HL-60/S4 (cell line): ENCODE results near the gene PRSS2.
"Not testable (repeated sequence)": the region's sequence is repeated elsewhere in the genome, so short reads cannot be mapped to it uniquely, and the experiment has no call there.

ENCODE experiments used
- in situ Hi-C: fragments of 300-500 bp; cut with MboI; formaldehyde crosslinking; loops from 2 replicates; pipeline ENCODE4 v1.14.3; 2022; ENCODE audit warnings: low sequenced_read_pairs

PRSS2 gene

DNA sequence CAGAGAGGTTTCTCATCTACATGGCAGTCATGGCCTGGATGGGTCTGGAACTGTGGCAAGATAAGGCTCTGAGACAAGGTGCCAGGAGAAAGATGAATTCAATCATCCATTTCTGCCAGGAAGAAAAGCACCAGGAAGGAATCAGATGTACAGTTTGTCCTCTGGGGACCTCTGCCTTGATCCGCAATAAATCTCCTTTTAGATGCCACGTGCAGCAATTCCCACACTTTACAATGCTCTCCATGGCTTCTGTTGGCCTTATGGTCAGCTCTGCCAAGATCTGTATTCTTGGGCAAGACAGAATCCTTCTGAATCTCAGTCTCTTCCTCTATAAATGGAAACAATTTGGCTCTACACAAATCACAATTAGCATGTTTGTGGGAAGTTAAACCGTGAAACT is 12.5 kb upstream of the PRSS2 start:
- in situ Hi-C loops = not testable (repeated sequence)

DNA sequence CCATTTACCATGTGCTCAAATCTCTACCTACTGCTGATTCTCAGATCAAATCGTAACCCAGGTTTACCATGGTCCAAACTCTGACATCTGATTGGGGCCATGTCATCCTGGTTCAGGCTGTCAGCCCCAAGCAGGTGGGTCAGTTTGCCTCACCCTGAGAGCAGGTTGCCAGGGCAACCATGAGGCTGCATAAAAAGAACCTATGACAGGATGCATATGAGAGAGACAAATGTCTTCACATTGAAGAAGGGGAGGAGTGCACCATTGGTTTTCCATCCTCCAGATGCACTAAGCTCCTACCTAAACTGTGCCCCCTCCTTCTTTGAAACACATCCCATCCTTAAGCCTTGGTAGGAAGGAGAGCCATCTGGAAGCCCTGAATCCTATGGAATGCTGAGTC is 11.3 kb upstream of the PRSS2 start:
- in situ Hi-C loops = no loop called here

DNA sequence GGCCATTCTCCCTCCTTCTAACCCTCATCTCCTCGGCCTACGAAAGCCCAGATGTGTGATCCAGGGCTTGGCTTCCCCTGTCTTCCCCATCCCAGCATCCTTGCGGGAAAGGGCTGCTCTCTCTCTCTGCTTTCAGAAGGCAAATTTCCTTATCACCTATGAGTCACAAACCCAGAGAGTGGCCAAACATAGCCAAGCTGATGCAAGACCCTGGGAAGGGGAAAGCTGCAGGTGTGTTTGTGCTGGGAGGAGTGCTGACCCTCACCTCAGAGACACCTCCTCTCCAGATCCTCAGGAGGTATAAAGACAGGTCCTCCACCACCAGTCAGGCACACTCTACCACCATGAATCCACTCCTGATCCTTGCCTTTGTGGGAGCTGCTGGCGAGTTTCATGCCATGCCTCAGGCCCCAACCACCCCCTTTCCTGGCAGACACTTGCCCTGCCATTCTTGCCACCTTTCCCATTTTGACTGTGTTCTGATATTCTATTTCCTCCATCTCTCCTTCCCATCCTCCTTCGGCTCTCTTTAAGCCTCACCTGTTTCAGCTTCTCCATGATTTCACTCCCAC is 10.6 kb upstream of the PRSS2 start:
- in situ Hi-C loops = no loop called here

DNA sequence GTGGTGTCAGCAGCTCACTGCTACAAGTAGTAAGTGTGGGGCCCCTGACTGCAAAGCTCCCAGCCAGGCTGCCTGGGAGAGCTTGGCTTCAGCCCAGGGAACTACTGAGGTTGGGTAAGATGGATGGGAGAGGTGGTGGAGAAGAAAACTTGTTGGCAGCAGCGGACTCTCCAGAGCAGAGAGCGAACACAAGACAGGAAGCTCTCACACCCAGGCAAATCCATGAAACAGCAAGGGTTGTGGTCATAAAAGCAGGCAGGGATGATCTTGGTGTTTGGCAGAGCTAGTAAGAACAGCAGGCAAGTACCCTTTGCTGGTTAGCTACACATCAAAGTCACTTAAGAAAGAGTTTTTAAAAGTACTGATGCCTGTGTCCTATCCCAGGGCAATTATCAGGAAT is 9.2 kb upstream of the PRSS2 start:
- in situ Hi-C loops = not testable (repeated sequence)

DNA sequence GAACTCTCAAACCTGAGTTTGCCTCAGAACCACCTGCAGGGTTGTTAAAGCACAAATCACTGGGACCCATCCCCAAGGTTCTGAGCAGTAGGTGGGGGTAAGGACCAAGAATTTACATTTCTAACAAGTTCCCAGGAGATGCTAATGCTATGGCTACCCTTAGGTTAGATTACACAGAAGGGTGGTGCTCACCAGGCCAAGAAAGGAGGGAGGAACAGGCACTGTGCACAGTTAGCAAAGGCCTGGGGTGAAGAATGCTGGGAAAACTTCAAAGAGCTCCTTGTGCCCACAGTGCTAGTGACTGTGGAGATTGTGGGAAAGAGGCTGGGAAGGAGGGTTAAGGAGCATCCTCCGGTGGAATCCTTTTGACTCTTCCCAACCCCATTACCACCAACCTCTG is 8.7 kb upstream of the PRSS2 start:
- in situ Hi-C loops = no loop called here

DNA sequence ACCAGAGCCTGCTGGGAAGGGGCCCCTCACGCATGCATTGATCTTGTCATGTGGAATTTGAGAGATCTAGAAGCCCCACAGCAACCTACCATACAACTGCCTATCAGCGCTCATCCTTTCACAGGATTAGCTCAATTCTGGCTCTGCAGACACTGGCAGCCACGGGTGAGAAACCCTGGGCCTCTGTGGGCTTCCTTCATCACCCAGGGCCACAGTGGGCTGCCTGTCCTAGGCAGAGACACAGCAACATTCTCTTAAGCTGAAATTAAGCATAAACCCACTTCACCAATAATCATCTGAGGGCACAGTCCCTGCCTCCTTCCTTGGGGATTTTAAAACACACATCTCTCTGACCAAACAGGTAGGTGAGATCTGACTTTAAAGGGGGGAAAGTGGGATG is 3.3 kb upstream of the PRSS2 start:
- in situ Hi-C loops = no loop called here

DNA sequence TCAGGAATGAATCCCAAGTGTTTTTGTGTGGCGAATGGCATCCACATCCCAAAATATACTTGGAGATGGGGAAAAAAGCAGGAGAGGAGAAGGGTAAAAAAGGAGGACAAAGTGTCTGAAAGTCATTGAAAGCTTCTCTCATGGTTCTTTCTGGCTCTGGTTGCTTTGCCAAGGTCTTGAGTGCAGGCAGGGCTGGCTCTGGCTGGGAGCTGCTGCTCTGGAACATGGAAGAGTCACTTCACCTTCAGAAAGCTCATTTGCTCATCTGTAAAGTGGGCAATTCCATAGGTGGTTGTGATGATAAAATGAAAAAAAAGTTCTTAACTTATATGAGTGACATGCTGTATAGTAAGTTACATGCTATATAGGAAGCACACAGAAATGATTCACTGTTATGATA is 2.9 kb upstream of the PRSS2 start:
- in situ Hi-C loops = no loop called here

DNA sequence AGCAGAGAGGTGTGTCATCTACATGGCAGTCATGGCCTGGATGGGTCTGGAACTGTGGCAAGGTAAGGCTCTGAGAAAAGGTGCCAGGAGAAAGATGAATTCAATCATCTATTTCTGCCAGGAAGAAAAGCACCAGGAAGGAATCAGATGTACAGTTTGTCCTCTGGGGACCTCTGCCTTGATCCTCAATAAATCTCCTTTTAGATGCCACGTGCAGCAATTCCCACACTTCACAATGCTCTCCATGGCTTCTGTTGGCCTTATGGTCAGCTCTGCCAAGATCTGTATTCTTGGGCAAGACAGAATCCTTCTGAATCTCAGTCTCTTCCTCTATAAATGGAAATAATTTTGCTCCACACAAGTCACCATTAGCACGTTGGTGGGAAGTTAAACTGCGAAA is 1.9 kb upstream of the PRSS2 start:
- in situ Hi-C loops = not testable (repeated sequence)

DNA sequence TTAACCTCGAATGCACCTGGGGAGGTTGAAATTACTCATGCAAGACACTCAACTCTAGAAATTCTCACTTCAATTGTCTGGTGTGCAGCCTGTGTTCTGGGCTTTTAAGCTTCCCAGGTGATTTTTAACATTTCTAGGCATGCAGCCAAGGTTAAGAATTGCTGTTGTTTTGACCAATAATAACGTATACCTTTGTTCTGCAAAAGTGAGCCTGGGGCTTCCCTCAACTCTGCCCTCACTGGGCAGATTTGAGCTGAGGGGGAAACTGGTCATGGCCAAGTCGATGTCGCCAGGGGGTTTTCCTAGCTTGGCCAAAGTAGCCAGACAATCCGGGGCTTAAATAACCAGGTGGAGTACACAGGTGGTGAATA is 568 bp downstream of the PRSS2 start:
- in situ Hi-C loops = no loop called here

DNA sequence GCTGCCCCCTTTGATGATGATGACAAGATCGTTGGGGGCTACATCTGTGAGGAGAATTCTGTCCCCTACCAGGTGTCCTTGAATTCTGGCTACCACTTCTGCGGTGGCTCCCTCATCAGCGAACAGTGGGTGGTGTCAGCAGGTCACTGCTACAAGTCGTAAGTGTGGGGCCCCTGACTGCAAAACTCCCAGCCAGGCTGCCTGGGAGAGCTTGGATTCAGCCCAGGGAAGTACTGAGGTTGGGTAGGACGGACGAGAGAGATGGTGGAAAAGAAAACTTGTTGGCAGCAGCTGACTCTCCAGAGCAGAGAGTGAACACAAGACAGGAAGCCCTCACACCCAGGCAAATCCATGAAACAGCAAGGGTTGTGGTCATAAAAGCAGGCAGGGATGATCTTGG is 1.3 kb downstream of the PRSS2 start:
- in situ Hi-C loops = no loop called here

DNA sequence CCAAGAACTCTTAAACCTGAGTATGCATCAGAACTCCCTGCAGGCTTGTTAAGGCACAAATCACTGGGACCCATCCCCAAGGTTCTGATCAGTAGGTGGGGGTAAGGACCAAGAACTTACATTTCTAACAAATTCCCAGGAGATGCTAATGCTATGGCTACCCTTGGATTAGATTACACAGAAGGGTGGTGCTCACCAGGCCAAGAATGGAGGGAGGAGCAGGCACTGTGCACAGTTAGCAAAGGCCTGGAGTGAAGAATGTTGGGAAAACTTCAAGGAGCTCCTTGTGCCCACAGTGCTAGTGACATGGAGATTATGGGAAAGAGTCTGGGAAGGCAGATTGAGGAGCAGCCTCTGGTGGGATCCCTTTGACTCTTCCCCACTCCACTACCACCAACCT is 1.9 kb downstream of the PRSS2 start:
- in situ Hi-C loops = no loop called here

DNA sequence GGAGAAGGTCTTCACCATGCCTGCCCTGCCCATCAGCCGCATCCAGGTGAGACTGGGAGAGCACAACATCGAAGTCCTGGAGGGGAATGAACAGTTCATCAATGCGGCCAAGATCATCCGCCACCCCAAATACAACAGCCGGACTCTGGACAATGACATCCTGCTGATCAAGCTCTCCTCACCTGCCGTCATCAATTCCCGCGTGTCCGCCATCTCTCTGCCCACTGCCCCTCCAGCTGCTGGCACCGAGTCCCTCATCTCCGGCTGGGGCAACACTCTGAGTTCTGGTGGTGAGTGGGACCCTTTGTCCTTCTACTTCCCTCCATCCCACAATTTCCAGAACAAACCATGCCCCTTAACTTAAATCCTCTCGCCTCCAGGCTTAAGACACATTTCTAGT is 2.5 kb downstream of the PRSS2 start:
- in situ Hi-C loops = no loop called here

DNA sequence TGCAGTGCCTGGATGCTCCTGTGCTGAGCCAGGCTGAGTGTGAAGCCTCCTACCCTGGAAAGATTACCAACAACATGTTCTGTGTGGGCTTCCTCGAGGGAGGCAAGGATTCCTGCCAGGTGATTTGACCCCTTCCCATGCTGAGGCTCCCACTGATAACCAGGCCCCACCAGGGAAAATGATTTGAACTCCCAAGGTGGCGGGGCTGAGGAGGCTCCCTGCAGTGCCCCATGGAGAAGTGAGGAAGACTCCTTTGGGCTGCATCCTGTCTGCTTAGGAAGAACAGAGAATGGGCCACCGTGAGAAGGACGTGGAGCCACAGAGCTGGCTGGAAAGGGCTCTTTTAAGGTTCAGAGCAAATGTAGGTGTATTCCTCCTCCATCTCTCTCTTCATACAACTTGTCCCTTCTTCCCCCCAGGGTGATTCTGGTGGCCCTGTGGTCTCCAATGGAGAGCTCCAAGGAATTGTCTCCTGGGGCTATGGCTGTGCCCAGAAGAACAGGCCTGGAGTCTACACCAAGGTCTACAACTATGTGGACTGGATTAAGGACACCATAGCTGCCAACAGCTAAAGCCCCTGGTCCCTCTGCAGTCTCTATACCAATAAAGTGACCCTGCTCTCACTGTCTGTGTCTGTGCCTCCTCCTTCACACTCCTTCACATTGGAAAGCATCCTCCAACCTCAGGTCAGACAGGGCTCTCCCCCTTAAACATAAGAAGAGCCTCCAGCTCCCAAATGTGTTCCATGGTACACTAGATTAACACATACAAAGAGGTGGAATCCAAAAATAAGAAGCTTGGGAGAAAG is 3.4 kb downstream of the PRSS2 start:
- in situ Hi-C loops = no loop called here

DNA sequence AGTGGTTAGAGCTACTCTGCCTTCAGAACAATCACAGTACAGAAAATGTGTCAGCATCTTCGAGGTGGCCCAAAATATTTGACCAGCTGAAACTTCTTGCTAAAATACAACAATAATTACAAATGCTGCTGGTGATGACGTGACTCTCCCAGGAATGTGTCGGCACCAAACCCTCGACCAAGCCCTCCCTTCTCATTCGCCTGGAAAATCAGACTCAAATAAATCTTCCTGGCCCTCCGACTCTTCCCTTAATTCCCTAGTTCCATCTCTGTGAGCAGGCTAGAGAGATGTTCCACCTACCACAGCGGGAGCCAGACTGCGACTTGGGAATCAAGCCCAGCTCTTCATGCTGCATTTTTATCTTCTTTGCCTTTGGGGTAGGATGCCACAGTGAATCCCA is 4.1 kb downstream of the PRSS2 start:
- in situ Hi-C loops = loop anchor here (25.0 kb wide), 1 partner anchor 88 kb away; no protein-coding TSS in a partner anchor

DNA sequence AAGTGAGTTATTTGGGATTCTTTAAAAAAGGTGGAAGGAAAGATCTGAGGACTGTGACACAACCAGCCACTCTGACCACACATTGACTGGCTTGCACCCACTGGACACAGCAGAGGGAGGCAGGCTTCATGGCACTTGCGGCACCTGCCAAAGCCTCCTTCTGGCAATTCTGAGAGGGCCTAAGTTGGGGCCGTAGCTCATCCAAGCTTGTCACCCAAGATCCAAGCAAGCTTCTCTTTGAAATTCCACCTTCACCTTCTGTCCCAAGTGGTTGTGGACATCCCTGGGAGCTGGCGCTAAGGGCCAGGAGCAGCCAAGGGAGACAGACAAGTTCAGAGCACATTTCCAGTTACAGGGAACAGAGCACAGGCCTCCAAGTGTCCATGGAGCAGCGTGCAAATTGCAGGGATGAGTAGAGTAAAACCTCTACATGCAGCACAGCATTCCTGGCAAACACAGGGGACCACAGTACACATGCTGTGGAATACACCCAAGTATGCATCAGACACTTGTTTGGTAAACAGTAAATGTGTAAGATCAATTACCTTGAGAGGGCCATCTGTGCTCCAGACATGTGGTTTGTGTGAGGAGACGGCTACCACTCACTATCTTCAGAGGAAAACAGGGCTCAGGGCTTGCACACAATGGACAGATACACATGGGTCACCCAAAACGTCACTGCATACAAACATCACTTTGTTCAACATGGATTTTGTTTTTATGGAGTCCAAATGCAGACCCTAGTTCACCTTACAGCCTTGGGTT is 4.8 kb downstream of the PRSS2 start:
- in situ Hi-C loops = loop anchor here (25.0 kb wide), 1 partner anchor 88 kb away; no protein-coding TSS in a partner anchor

DNA sequence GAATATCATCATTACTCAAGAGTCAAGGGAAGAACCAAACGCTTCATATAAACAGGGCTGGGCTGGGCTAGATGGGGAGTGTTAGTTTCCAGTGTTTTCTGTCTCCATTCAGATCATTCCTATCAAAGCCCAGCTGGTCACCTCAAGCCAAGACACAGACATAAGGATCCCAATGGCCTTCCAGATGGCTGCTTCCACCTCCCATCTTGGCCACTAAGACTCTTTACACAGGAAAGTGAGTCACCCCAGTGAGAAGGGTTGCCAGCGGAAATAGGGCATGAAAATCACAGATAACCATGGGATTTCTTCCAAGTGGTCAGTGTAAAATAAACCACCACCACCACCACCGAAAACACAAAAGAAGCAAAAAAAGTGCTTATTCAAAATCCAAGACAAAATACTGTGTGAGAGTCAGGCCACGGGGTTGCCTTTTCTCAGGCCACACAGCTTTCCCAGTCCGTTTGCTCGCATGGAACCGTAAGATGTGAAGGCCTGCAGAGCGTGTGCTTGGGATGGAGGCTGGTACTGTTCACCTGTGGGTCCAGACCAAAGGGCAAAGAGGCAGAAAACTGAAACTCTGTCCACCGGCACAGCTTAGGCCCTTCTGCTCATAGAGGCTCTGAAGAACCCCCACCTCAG is 5.6 kb downstream of the PRSS2 start:
- in situ Hi-C loops = loop anchor here (25.0 kb wide), 1 partner anchor 89 kb away; no protein-coding TSS in a partner anchor

DNA sequence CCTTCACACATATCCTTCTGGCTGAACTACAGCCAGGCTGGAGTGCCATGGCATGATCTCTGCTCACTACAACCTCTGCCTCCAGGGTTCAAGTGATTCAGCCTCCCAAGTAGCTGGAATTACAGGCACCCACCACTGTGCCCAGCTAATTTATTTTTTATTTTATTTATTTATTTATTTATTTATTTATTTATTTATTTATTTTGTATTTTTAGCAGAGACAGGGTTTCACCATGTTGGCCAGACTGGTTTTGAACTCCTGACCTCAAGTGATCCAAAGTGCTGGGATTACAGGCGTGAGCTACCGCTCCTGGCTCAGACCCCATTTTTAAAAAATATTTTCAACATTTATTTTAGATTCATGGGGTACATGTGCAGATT is 6.1 kb downstream of the PRSS2 start:
- in situ Hi-C loops = loop anchor here (25.0 kb wide), 1 partner anchor 90 kb away; no protein-coding TSS in a partner anchor

DNA sequence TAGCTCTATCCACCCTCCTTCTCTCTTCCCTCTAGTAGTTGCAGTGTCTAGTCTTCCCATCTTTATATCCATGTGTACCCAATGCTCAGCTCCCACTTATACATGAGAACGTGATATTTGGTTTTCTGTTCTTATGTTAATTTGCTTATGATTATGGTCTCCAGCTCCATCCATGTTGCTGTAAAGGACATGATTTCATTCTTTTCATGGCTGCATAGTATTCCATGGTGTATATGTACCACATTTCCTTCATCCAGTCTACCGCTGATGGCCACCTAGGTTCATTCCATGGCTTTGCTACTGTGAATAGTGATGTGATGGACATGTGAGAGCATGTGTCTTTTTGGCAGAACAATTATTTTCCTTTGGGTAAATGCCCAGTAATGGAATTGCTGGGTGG is 6.5 kb downstream of the PRSS2 start:
- in situ Hi-C loops = loop anchor here (25.0 kb wide), 1 partner anchor 90 kb away; no protein-coding TSS in a partner anchor

DNA sequence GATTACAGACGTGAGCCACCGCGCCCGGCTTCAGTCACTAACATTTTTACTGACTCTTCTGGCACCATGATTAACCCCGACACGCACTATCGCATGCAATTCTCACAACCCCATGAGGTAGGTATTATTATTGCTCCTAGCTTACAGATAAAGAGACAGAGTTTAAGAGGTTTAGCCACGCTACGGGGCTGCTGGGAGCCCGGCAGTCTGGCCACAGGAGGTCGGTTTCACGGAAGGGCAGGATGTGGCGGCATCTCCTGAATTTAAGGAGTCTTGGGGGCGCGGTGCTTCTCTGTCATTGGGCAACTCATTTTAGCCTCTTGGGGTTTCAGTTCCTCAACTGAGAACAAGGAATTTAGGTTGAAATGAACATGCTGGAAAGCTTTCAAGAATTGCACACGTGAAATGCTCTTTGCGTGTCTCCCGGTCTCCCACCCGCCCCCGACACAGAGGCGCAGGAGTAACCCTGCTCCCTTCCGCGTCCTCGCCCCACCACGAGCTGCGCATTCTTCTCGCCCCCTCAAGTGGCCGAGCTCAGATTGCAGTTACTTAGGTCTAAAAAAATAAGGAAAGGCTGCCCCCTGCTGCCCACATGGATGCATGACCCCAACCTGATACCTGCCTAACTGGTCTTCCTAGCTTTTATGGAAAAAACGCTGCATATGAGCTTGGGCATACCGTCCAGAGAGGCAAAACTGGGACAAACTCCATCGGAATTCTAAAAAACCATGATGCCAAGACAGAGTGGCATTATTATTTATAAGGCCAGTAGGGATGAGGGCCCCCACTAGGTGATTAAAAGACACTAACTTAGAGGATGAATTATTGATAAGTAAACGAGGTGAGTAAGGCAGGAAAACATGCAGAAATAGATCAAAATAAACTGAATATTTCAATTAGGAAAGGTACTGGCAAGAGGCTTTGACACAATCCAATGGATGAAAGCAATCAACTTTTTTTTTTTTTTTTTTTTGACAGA is 12.4 kb downstream of the PRSS2 start:
- in situ Hi-C loops = loop anchor here (25.0 kb wide), 1 partner anchor 96 kb away; no protein-coding TSS in a partner anchor

DNA sequence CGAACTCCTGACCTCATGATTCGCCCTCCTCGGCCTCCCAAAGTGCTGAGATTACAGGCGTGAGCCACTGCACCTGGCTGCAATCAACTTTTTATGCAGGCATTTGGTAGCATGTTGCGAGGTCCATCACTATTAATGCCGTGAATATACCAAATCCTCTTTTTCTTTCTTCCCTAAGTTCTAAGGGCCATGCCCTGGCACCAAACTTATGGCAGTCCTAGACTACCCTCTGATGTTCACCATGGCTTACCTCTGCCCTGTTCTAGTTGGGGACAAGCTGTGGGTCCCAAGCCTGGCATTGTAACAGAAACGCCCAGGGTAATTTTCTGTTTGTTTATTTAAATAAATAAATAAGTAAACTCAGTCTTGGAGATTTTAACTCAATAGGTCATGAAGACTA is 13.3 kb downstream of the PRSS2 start:
- in situ Hi-C loops = loop anchor here (25.0 kb wide), 1 partner anchor 97 kb away; no protein-coding TSS in a partner anchor
